HG03039 (cell line): ENCODE results near the gene ENO2.

Source experiments
- ATAC-seq: cut with Tn5 transposase; IDR thresholded peaks from one replicate; pipeline ENCODE4 v1.9.1; 2021; ENCODE audit warnings: mild to moderate bottlenecking, moderate library complexity; ENCODE audit not compliant: unreplicated experiment

Gene ENO2

GRCh38 chr12:6946920-6947374 is 32.6 kb downstream of the ENO2 start:
- no peak for ATAC-seq

- no peak for ATAC-seq
Measured at GRCh38 chr12:6947615-6948014, 33.2 kb downstream of the ENO2 start.

- no peak for ATAC-seq
Measured at GRCh38 chr12:6948873-6949594, 34.7 kb downstream of the ENO2 start.

GRCh38 chr12:6950401-6950801 is 36.0 kb downstream of the ENO2 start:
- ATAC-seq = no peak

GRCh38 chr12:6950811-6951540 is 36.6 kb downstream of the ENO2 start, which contains the start of gene PTPN6:
PTPN6 (plus strand) TSS chr12:6951356; CDS start chr12:6951513, 157 bp downstream.
- no peak for ATAC-seq

- ATAC-seq = no peak
Measured at GRCh38 chr12:6951551-6952120, 37.3 kb downstream of the ENO2 start.

GRCh38 chr12:6952121-6952862 is 37.9 kb downstream of the ENO2 start:
- no peak for ATAC-seq

- ATAC-seq = no peak
Measured at GRCh38 chr12:6952863-6953441, 38.6 kb downstream of the ENO2 start.

GRCh38 chr12:6953442-6954315 is 39.3 kb downstream of the ENO2 start:
- peak; percentile 45 for ATAC-seq

- ATAC-seq = no peak
Measured at GRCh38 chr12:6954316-6955107, 40.1 kb downstream of the ENO2 start.

GRCh38 chr12:6955108-6956020 is 41.0 kb downstream of the ENO2 start:
- ATAC-seq = no peak

- no peak for ATAC-seq
Measured at GRCh38 chr12:6956021-6956727, 41.8 kb downstream of the ENO2 start.

GRCh38 chr12:6957151-6957701 is 42.8 kb downstream of the ENO2 start:
- ATAC-seq = no peak

GRCh38 chr12:6957741-6958608 is 43.6 kb downstream of the ENO2 start:
- no peak for ATAC-seq

- no peak for ATAC-seq
Measured at GRCh38 chr12:6958609-6959057, 44.3 kb downstream of the ENO2 start.
